ENCODE measurements around the gene WDR75. TPM values are rescaled to one million over a fixed set of nuclear protein-coding genes. Genes with fewer than 3 reads are reported as not detected.

Gene WDR75
- polyA plus RNA-seq, 4 donors, result 11.6 to 37.5 (median 15.6) TPM

GRCh38 chr2:189519631-189520387 lies 78.5 kb downstream of the WDR75 start:
- DNase-seq (no peak), FAIRE-seq (no peak)
- peaks cover 5 to 37% (median 9%) of the 10 kb centered on the region in 3 donors for H3K4me1 ChIP-seq (ENCODE audit: control insufficient read depth in 3 of 3, insufficient read depth in 2 of 3, low read depth in 1 of 3, low read length in 2 of 3)
- WGBS, 3 donors, result 75 to 93% (median 82%) methylated on average over 6 of the region's 6 CpGs
- no peak overlapping the region for H3K4me3 ChIP-seq (ENCODE audit: low read depth in 1 of 3, low read length in 3 of 3)
- H3K36me3 ChIP-seq (ENCODE audit: control insufficient read depth in 3 of 3, insufficient read depth in 2 of 3, low read depth in 1 of 3, low read length in 3 of 3), result no peaks in the 10 kb centered on the region
- H3K27me3 ChIP-seq (ENCODE audit: control insufficient read depth in 3 of 3, insufficient read depth in 3 of 3, low read length in 3 of 3), result no peaks in the 10 kb centered on the region
- no peaks in the 10 kb centered on the region for H3K9me3 ChIP-seq (ENCODE audit: control insufficient read depth in 2 of 2, insufficient read depth in 1 of 2, low read depth in 1 of 2, low read length in 1 of 2)
- H3K27ac ChIP-seq (ENCODE audit: low read depth in 1 of 3, low read length in 2 of 3), result no peak overlapping the region

- no peak for FAIRE-seq
- WGBS, 3 donors, result 22 to 59% (median 55%) methylated on average over 2 of the region's 2 CpGs
- no peaks in the 10 kb centered on the region for H3K27me3 ChIP-seq (ENCODE audit: control insufficient read depth in 3 of 3, insufficient read depth in 3 of 3, low read length in 3 of 3)
- peak; percentile 31 to 45 for DNase-seq
- H3K36me3 ChIP-seq (ENCODE audit: control insufficient read depth in 3 of 3, insufficient read depth in 2 of 3, low read depth in 1 of 3, low read length in 3 of 3), result no peaks in the 10 kb centered on the region
- H3K4me1 ChIP-seq (ENCODE audit: control insufficient read depth in 3 of 3, insufficient read depth in 2 of 3, low read depth in 1 of 3, low read length in 2 of 3), result peaks cover 5 to 37% (median 9%) of the 10 kb centered on the region in 3 donors
- H3K9me3 ChIP-seq (ENCODE audit: control insufficient read depth in 2 of 2, insufficient read depth in 1 of 2, low read depth in 1 of 2, low read length in 1 of 2), result no peaks in the 10 kb centered on the region
- H3K27ac ChIP-seq (ENCODE audit: low read depth in 1 of 3, low read length in 2 of 3), result peak overlapping the region; percentile 51 to 92 (median 71)
- no peak overlapping the region for H3K4me3 ChIP-seq (ENCODE audit: low read depth in 1 of 3, low read length in 3 of 3)
Observed at GRCh38 chr2:189521699-189522434, 80.6 kb downstream of the WDR75 start.

- peak; percentile 94 to 97 for DNase-seq
- WGBS, 3 donors, result 15 to 46% (median 37%) methylated on average over 5 of the region's 5 CpGs
- FAIRE-seq, result peak; percentile 41
Observed at GRCh38 chr2:189522435-189523151, 81.3 kb downstream of the WDR75 start.

GRCh38 chr2:189524746-189525145 lies 83.5 kb downstream of the WDR75 start:
- Histone ChIP-seq H3K9me3 (ENCODE audit: control insufficient read depth in 2 of 2, insufficient read depth in 1 of 2, low read depth in 1 of 2, low read length in 1 of 2) (no peaks in the 10 kb centered on the region), H3K4me1 (ENCODE audit: control insufficient read depth in 3 of 3, insufficient read depth in 2 of 3, low read depth in 1 of 3, low read length in 2 of 3) (peaks cover 5 to 43% (median 13%) of the 10 kb centered on the region in 3 donors), H3K27ac (ENCODE audit: low read depth in 1 of 3, low read length in 2 of 3) (peak overlapping the region in 2 of 3 donors; percentile 73 to 92), H3K4me3 (ENCODE audit: low read depth in 1 of 3, low read length in 3 of 3) (no peak overlapping the region), H3K36me3 (ENCODE audit: control insufficient read depth in 3 of 3, insufficient read depth in 2 of 3, low read depth in 1 of 3, low read length in 3 of 3) (no peaks in the 10 kb centered on the region), H3K27me3 (ENCODE audit: control insufficient read depth in 3 of 3, insufficient read depth in 3 of 3, low read length in 3 of 3) (no peaks in the 10 kb centered on the region)
- FAIRE-seq (no peak), DNase-seq (peak in 1 of 2 donors; percentile 84)
- 19 to 57% (median 35%) methylated on average over 4 of the region's 4 CpGs for WGBS, 3 donors

More at GRCh38 chr2:189522435-189523151, 81.3 kb downstream of the WDR75 start:
- Histone ChIP-seq H3K9me3 (ENCODE audit: control insufficient read depth in 2 of 2, insufficient read depth in 1 of 2, low read depth in 1 of 2, low read length in 1 of 2) (no peaks in the 10 kb centered on the region), H3K4me3 (ENCODE audit: low read depth in 1 of 3, low read length in 3 of 3) (no peak overlapping the region), H3K27ac (ENCODE audit: low read depth in 1 of 3, low read length in 2 of 3) (peak overlapping the region; percentile 82 to 92 (median 87)), H3K27me3 (ENCODE audit: control insufficient read depth in 3 of 3, insufficient read depth in 3 of 3, low read length in 3 of 3) (no peaks in the 10 kb centered on the region), H3K4me1 (ENCODE audit: control insufficient read depth in 3 of 3, insufficient read depth in 2 of 3, low read depth in 1 of 3, low read length in 2 of 3) (peaks cover 5 to 43% (median 13%) of the 10 kb centered on the region in 3 donors), H3K36me3 (ENCODE audit: control insufficient read depth in 3 of 3, insufficient read depth in 2 of 3, low read depth in 1 of 3, low read length in 3 of 3) (no peaks in the 10 kb centered on the region)

Other genes with a start within 250 kb of the WDR75 start
- gene SLC40A1, start 139.3 kb downstream of the WDR75 start, polyA plus RNA-seq, result 100 to 1,000 TPM in 2 of 4 donors, 10 to 100 TPM in 2; 72.6 to 527 (median 154) TPM
- gene ASNSD1, start 220.0 kb downstream of the WDR75 start, polyA plus RNA-seq, result 10 to 100 TPM; 27.5 to 38.2 (median 34.0) TPM
- gene ANKAR, start 233.2 kb downstream of the WDR75 start, polyA plus RNA-seq, result 1 to 10 TPM in 2 of 4 donors, under 1 TPM in 2; 0.45 to 8.1 (median 1.2) TPM